GM15510 (cell line): ENCODE data around the gene WDR62.

Source experiments
- POLR2A ChIP-seq: IDR thresholded peaks from 3 replicates; pipeline ENCODE4 v1.6.1; 2011; ENCODE audit warnings: borderline replicate concordance; ENCODE audit not compliant: insufficient read length; ENCODE audit errors: extremely low read depth

Gene WDR62

DNA sequence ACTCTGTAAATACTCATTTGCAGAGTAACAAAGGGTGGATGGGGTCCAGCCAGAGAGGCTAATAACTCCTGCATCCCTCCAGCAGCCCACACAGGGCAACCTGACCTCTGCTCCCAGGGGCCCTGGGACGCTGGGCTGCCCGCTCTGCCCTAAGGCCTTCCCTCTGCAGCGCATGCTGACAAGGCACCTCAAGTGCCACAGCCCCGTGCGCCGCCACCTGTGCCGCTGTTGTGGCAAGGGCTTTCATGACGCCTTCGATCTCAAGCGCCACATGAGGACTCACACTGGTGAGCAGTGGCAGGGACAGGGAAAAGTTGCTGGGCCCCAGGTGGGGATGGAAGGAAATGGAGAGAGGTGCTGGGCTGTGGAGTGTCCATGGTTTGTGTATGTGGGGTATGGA, 58.0 kb downstream of the WDR62 start:
- TF ChIP-seq POLR2A = no peak

- no peak for TF ChIP-seq POLR2A
These were observed 58.7 kb downstream of the WDR62 start for GRCh38 chr19:36113425-36113824.

DNA sequence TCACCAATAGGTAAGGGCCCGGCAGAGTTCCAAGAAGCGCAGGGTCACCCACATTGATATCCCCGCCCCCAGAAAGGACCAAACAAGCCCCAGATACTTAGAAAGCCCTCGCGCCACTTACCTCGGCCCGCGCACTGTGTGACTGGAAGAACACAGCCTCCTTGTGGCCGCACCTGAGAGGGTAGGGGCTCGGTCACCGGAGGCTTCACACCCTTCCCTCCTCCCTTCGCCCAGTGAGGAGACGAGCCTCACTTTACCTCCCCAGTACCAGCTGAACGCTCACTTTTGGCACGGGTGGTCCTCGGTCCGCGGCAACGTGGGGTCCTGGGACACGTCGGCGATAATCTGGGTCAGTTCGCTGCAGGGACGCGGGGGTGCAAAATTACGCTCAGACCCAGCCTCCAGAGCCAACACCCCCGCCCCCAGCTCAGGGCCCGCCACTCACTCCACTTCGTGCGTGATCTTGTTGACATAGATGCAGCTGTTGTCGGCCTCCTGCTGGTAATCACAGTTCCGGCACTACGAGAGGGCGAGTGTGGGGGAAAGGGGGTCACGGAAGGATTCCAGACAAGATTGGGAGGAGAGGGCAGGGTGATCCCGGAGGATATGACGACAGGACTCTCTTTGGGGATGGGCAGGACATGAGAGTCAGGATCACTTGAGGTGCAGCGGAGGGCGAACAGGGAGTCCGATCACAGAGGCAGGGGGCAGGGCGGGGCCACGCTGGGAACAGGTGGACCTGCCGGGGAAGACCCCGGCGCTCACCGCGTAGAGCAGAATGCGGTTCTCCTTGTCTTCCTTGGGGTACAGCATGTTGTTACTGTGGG, 59.4 kb downstream of the WDR62 start:
- no peak for TF ChIP-seq POLR2A

- TF ChIP-seq POLR2A = peak; percentile 63
These were observed 60.2 kb downstream of the WDR62 start, which contains the start of gene POLR2I for GRCh38 chr19:36114721-36115452. Gene POLR2I (minus strand): TSS chr19:36114875. CDS start chr19:36114856, 19 bp downstream.

DNA sequence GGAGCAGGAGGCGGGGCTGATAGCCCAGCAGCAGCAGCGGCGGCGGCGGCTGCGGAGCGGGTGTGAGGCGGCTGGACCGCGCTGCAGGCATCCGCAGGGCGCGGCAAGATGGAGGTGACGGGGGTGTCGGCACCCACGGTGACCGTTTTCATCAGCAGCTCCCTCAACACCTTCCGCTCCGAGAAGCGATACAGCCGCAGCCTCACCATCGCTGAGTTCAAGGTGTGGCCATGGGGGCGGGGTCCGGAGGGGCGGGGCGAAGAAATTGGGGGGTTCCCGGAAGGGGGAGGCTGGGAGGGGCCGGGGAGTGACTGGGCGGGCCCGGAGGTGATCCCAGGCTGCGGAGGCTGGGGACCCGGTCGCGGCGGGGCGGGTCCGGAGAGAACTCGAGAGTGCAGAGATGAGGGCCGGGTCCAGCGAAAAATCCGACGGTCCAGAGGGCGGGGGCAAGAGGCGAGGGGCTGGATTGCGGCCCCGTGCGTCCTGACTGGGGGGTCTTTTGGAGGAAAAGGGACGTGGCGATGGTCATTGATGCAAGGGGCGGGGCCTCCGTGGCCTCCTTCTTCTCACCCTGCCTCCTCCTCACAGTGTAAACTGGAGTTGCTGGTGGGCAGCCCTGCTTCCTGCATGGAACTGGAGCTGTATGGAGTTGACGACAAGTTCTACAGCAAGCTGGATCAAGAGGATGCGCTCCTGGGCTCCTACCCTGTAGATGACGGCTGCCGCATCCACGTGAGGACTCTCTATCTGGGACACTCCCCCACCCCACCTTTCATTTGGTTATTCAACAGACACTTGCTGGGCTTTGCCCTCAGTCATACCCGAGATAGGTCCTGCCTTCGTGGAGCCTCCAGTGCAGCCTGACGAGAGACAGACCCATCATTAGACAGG, 61.0 kb downstream of the WDR62 start, which contains the start of gene TBCB:
TBCB (plus strand) TSS at position 16 of the 891 bp plus-strand sequence; CDS start at position 109, 93 bp downstream.
- TF ChIP-seq POLR2A = peak; percentile 79

DNA sequence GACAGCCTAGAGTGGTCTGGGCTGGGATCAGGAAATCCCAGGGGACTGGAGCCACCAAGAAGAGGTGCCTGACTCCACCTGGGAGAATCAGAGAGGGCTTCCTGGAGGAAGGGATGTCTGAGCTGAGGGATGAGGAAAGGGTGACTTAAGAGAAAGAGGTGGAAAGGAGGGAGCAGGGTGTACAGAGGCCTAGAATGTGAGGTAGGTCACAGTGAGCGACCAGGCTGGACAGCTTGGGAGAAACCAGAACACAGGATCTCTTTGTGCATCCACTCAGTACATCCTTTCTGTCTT, 61.6 kb downstream of the WDR62 start:
- no peak for TF ChIP-seq POLR2A

DNA sequence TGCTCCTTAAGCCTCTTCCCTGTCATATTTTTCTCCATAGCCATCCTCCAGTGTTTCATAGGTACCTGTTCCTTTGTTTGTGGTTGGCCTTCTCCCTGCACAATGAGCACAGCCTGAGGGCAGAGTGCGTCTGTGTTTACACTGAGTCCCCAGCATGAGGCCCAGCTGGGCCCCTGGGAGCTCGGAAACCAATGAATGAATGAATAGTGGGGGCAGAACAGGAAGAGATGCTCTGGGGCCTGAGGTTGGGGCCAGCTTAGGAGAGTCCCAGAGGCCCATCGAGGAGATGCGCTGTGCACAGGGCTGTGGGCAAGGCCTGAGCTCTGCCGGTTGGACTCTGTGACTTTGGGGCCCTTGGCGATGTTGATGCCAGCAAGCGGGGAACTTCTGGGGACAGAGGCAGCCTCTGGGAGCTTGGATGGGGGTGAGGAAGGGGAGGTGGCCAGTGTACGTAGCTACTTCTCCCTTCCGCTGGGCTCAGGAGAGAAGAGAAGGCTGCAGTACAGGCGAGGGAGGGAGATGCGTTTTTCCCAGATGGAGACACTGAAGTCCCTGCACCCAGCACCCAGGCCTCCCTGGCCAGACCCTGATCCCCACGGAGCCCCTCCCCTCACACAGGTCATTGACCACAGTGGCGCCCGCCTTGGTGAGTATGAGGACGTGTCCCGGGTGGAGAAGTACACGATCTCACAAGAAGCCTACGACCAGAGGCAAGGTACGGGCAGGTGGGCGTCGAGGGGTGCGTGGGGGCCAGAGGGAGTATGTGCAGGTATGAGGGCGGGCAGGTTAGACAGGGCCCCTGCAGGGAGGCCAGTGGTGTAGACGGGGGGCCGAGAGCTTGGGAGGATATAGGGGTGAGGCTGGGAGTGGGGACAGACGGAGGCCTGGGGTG, 65.6 kb downstream of the WDR62 start:
- TF ChIP-seq POLR2A = no peak

GRCh38 chr19:36120984-36121358, 66.3 kb downstream of the WDR62 start:
- TF ChIP-seq POLR2A = no peak

- no peak for TF ChIP-seq POLR2A
These were observed 66.9 kb downstream of the WDR62 start for GRCh38 chr19:36121486-36122124.

GRCh38 chr19:36125557-36125956, 70.9 kb downstream of the WDR62 start:
- no peak for TF ChIP-seq POLR2A

DNA sequence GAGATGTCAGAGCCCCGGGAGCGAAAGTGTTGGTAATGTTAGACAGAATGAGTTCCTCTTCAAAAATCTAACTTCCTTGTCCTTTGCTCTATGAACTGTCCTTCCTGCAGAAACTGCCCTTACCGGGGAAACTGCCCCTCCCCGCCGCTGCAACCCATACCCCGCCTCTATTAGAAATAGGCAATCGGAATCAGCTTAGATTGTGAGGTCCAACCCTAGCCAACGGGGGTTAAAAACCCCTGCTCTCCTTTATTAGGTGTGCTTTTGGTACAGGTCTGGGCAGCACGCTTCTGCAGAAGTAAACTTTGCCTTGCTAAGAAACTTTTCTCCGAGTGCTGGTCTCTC, 73.7 kb downstream of the WDR62 start:
- TF ChIP-seq POLR2A = no peak

GRCh38 chr19:36136964-36137686, 82.4 kb downstream of the WDR62 start:
- no peak for TF ChIP-seq POLR2A

DNA sequence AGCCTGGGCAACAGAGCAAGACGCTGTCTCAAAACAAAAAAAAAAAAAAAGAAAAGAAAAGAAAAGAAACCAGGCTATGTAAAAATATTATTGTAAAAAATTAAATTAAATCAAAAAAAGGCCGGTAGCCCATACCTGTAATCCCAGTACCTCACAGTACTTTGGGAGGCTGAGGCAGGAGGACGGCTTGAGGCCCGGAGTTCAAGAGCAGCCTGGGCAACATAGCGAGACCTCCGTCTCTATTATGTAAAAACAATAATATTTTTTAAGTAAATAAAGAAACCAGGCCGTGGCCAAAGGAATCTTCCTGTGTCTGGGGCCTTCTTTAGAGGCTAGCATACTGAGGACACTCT, 84.4 kb downstream of the WDR62 start:
- TF ChIP-seq POLR2A = no peak

DNA sequence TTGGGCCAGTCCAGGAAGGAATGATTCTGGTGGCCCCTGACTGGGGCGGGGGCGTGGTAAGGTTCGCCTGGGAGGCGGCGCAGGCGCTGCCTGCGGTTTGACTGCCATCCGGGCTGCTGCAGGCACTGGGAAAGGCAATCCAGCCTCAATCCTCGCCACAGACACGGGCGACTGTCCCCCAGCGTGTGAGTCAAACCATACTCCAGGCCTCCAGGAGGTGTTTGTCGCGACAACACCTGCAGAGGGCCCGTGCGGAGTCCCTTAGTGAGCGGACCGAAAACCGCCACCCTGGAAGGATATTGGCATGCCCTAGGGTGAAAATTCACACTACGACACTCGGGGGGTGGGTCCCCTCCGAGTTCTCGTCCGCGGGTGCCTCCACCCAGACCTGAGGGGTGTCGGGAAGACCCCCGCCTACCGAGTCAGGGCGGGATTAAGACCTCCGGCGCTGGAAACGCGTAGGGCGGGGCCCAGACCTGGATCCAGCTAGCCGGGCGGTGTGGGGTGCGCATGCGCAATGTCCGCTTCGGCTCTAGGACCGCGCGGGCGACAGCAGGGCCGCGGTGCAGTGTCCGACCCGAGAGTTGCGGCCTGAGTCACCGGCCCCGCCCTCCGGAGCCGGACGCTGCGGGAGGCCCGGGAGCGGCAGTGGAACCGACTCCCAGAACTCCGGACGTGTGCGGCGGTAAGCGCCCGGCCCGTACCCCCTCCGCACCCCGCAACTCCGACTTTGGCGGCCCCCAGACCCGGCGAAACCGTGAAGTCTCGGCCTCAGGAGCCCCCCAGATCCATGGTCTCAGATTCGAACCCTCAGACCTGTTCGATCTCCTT, 85.0 kb downstream of the WDR62 start, which contains the start of gene CAPNS1:
CAPNS1 (plus strand) TSS at position 594 of the 831 bp plus-strand sequence. CDS start 946 bp downstream, outside the sequence.
- TF ChIP-seq POLR2A = peak; percentile 86
